ENCODE results near the gene NMRK2. TPM values are rescaled to one million over a fixed set of nuclear protein-coding genes. Genes with fewer than 3 reads are reported as not detected.

Gene NMRK2
- total and polyA plus RNA-seq, 4 donors: 0.07 TPM; not detected in 3

- Histone ChIP-seq H3K4me3 (ENCODE audit: low read depth in 1 of 3, low read length in 3 of 3) (no peak overlapping the region), H3K27me3 (ENCODE audit: control insufficient read depth in 4 of 4, insufficient read depth in 4 of 4, low read length in 3 of 4) (no peaks in the 10 kb centered on the region), H3K36me3 (ENCODE audit: control insufficient read depth in 4 of 4, insufficient read depth in 3 of 4, low read depth in 1 of 4, low read length in 3 of 4) (no peaks in the 10 kb centered on the region), H3K9me3 (ENCODE audit: control insufficient read depth in 4 of 4, low read length in 3 of 4) (peaks cover 0 to 6% (median 2%) of the 10 kb centered on the region in 4 donors), H3K4me1 (ENCODE audit: control insufficient read depth in 4 of 4, insufficient read depth in 4 of 4, low read length in 3 of 4) (no peaks in the 10 kb centered on the region), H3K9ac (ENCODE audit: low read depth in 1 of 2, low read length in 2 of 2) (no peak overlapping the region), H3K27ac (ENCODE audit: low read depth in 1 of 2, low read length in 2 of 2) (no peak overlapping the region)
- no peak for DNase-seq (ENCODE audit: low spot score)
- 96% methylated on average over 1 of the region's 1 CpG for WGBS
- TF ChIP-seq ZBTB33 (IDR thresholded peaks at IDR 0.05) (no peak), MAX (IDR thresholded peaks at IDR 0.05) (no peak), TAF1 (conservative IDR thresholded peaks at IDR 0.05) (no peak), FOXA1 (IDR thresholded peaks at IDR 0.05) (no peak), YY1 (IDR thresholded peaks at IDR 0.05) (no peak), HNF4A (conservative IDR thresholded peaks at IDR 0.05) (no peak), REST (IDR thresholded peaks at IDR 0.05) (no peak), HNF4G (IDR thresholded peaks at IDR 0.05) (no peak), ATF3 (IDR thresholded peaks at IDR 0.05) (no peak), RAD21 (IDR thresholded peaks at IDR 0.05) (no peak)
Observed at GRCh38 chr19:3910105-3910504, 22.8 kb upstream of the NMRK2 start.

- no peaks in the 10 kb centered on the region for H3K36me3 ChIP-seq (ENCODE audit: control insufficient read depth in 4 of 4, insufficient read depth in 3 of 4, low read depth in 1 of 4, low read length in 3 of 4)
- no peak for DNase-seq (ENCODE audit: low spot score)
- H3K27ac ChIP-seq (ENCODE audit: low read depth in 1 of 2, low read length in 2 of 2): no peak overlapping the region
- no peaks in the 10 kb centered on the region for H3K27me3 ChIP-seq (ENCODE audit: control insufficient read depth in 4 of 4, insufficient read depth in 4 of 4, low read length in 3 of 4)
- no peaks in the 10 kb centered on the region for H3K4me1 ChIP-seq (ENCODE audit: control insufficient read depth in 4 of 4, insufficient read depth in 4 of 4, low read length in 3 of 4)
- H3K9ac ChIP-seq (ENCODE audit: low read depth in 1 of 2, low read length in 2 of 2): no peak overlapping the region
- WGBS: 81% methylated on average over 9 of the region's 9 CpGs
- H3K4me3 ChIP-seq (ENCODE audit: low read depth in 1 of 3, low read length in 3 of 3): no peak overlapping the region
- H3K9me3 ChIP-seq (ENCODE audit: control insufficient read depth in 4 of 4, low read length in 3 of 4): peaks cover 0 to 6% (median 2%) of the 10 kb centered on the region in 4 donors
- no peak for TF ChIP-seq FOXA1 (IDR thresholded peaks at IDR 0.05)
- no peak for TF ChIP-seq ZBTB33 (IDR thresholded peaks at IDR 0.05)
- TF ChIP-seq REST (IDR thresholded peaks at IDR 0.05): no peak
- no peak for TF ChIP-seq NR2F2 (IDR thresholded peaks at IDR 0.05)
- no peak for TF ChIP-seq FOXA2 (IDR thresholded peaks at IDR 0.05)
- no peak for TF ChIP-seq RAD21 (IDR thresholded peaks at IDR 0.05)
- TF ChIP-seq TAF1 (conservative IDR thresholded peaks at IDR 0.05): no peak
- TF ChIP-seq GABPA (IDR thresholded peaks at IDR 0.05 in 1 of 2, conservative IDR thresholded peaks at IDR 0.05 in 1 of 2): no peak
- TF ChIP-seq HNF4A (conservative IDR thresholded peaks at IDR 0.05): no peak
- TF ChIP-seq RXRA (IDR thresholded peaks at IDR 0.05): no peak
- TF ChIP-seq MAX (IDR thresholded peaks at IDR 0.05): no peak
- no peak for TF ChIP-seq JUND (IDR thresholded peaks at IDR 0.05)
- TF ChIP-seq SP1 (IDR thresholded peaks at IDR 0.05): no peak
- no peak for TF ChIP-seq CTCF (IDR thresholded peaks at IDR 0.05; ENCODE audit: low read depth, low read length, missing input control)
- TF ChIP-seq EGR1 (IDR thresholded peaks at IDR 0.05; ENCODE audit: low read depth in 2 of 2): no peak
- no peak for TF ChIP-seq HNF4G (IDR thresholded peaks at IDR 0.05)
Observed at GRCh38 chr19:3914199-3914598, 18.7 kb upstream of the NMRK2 start.

Data from liver (tissue), 9 donors.